Measurements from ENCODE around the gene CCT5.

The CCT5 gene

DNA sequence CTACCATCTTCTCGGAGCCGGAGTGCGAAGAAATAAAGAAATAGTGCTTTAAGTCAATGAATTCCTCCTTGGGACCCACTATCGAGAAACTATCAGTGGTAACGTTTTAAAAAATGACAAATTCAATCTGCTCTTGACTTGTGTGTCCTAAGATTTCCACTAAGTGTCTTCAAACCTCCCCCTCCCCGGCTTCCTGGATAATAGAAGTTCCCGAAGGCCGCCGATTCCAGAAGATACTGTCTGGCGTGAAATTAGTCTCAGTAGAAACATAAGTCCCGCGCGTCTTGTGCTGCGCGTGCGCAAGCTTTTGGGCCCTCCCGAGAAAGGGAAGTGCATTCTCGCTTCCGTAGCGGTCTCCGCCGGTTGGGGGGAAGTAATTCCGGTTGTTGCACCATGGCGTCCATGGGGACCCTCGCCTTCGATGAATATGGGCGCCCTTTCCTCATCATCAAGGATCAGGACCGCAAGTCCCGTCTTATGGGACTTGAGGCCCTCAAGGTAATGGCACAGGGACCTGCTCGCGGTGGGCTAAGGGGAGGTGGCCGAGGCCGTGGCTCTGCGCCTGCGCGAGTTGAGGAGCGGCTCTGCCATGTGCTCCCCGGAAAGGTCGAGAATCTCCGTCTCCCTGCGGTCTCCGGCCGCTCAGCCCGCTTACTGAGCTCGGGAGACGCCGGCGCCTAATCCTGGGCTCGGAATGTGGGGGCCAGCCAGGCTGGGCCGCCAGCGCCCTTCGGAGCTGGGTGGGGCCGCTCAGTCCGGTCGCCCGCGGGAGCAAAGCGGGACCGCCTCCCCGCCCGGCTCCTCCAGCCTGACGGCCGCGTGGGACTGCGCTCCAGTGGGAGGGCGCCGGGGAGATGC lies at the start of gene CCT5:
Gene CCT5, plus strand, starts transcription at position 333 of the 858 bp plus-strand sequence. Its CDS starts 61 bp downstream, at position 394.
- DNase-seq = peak; percentile 97

- DNase-seq = no peak
Observed at GRCh38 chr5:10201223-10201868, 48.7 kb upstream of the CCT5 start.

DNA sequence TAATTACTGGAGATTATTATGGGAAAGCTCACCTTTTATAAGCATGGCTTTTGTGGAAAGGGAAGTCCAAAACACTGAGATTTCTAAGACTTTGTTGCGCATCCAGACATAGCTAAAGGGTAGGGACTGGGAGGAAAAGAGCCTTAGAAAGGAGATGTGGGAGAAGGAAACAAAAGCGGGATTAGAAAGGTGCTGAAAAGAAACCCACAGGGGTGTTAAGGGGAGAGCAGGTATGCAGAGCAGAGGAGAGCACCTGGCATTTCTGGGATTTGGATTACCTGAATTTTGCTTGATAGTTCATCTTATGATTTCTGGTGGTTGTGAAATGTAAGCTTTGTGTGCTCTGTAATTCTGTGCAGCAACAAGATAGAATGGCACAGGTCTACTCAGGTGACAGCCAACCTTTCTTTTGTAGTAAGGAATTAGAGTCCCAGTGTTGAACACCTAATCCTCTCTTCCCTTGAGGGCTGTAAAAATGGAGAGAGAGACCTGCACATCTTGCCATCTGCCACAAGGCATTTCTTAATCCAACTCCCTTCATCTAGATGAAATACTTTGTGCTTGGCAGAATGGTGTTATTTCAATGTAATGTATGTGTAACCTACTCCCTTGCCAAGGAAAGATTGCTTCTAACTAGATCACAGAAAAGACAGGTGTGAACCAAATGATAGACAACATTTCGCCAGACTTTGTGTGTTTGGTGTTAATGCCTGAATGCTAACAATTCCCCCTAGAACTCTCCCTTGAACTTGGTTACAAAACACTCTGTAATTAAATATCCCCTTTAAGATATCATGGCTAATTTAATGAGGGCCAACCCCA lies 47.8 kb upstream of the CCT5 start:
- DNase-seq = no peak

DNA sequence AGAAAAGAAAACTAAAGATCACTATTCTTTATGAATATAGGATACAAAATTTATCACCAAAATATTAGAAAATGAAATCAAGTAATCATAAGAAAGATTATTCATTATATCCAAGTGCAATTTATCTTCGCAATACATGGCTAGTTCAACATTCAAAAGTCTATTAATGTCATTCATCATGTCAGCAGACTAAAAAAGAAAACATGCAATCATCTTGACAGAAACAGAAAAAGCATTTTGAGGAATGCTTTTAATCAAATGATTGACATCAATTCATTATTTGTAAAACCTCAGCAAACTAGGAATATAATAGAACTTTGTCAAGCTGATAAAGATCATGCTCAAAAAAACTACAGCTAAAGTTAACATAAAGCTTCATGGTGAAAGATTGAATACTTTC lies 41.1 kb upstream of the CCT5 start:
- no peak for DNase-seq

GRCh38 chr5:10213316-10213715 lies 36.8 kb upstream of the CCT5 start:
- DNase-seq = no peak

DNA sequence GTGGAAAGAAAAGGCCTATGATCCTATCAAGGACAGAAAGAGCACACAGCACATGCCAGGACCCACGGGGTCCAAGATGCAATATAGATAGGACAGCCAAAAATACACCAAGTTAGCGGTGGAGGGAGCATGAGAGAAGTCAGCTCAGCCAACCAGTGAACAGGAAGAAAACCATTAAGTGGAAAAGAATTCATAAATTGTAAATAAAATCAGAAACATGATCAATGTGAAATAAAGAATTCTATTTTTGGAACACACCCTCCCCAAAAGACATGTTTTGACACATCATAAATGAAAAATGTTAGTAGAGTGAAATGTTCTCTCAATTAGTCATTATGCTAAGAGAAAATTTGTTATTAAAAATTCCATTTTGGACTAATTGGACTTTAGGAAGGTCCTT lies 36.0 kb upstream of the CCT5 start:
- DNase-seq = no peak

DNA sequence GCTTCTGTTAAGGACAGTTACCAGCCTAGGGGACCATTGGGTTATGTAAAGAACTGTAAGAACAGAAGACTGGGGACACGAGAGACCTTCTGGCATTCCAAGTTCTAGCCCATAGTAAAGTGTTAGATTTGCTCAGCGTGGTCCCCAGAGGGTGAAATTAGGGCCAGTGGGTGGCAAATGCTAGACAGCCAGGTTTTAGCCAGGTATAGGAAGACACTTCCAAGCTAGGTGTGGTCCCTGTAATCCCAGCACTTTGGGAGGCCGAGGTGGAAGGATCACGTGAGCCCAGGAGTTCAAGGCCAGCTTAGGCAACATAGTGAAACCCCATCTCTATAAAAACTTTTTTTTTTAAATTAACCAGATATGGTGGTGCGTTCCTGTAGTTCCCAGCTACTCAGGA lies 34.7 kb upstream of the CCT5 start:
- no peak for DNase-seq

GRCh38 chr5:10216107-10216506 lies 34.0 kb upstream of the CCT5 start:
- no peak for DNase-seq

GRCh38 chr5:10218658-10219057 lies 31.4 kb upstream of the CCT5 start:
- DNase-seq = no peak

GRCh38 chr5:10219068-10219467 lies 31.0 kb upstream of the CCT5 start:
- no peak for DNase-seq

- DNase-seq = no peak
Observed at GRCh38 chr5:10220248-10220647, 29.8 kb upstream of the CCT5 start.

DNA sequence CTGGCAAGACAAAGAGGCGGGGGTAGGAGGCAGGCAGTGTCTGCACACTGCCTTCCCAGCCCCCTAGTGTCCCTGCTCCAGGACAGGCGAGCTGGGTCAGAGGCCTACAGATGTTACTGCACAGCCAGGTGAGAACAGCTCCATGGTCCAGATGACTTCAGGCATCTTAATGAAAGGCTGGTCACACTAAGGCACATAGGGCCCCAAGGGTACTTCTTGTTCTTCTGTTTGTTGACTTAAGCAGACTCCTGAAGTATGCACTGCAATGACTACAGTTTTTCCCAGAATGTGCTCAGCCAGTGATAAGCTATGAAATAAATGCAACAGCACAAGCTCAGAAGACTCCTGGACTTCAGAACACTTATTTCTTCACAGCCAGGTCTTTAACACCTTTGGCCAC lies 27.8 kb upstream of the CCT5 start:
- DNase-seq = no peak

DNA sequence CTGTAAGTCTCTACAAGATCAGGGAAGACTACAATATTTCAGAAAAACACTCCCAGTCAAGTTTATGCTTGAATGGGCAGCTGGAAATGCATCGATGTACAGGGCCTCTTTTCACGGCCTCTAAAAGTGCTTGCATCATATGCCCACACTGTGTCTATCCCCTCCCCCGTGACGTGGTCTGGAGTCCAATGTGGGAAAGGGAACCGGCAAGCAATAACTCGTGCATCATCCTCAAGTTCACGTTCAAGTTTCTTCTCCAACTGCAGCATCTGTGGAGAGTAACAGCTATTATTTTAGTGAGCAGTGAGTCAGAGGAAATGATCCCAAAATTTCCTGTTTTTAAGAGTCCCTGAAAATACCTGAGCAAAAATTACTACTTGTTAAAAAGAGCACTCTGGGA lies 22.7 kb upstream of the CCT5 start:
- DNase-seq = no peak

DNA sequence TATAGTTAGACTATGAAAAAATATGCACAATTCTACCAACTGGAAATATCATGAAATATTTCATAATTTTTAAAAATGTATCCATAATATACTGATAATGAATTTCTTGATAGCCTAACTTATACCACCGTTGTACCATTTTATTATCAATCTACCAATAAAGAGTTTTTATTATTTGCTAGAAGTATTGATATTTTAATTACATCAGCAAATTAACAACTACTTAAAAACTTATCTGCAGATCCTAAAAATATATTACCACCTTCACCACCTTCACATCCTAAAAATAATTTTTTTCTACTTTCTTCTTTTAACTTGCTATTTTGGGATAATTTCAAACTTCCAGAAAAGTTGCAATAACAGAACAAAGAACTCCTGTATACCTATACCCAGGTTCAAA lies 21.8 kb upstream of the CCT5 start:
- DNase-seq = no peak

- DNase-seq = no peak
Observed at GRCh38 chr5:10229306-10230048, 20.6 kb upstream of the CCT5 start.

GRCh38 chr5:10232386-10232785 lies 17.7 kb upstream of the CCT5 start:
- no peak for DNase-seq

DNA sequence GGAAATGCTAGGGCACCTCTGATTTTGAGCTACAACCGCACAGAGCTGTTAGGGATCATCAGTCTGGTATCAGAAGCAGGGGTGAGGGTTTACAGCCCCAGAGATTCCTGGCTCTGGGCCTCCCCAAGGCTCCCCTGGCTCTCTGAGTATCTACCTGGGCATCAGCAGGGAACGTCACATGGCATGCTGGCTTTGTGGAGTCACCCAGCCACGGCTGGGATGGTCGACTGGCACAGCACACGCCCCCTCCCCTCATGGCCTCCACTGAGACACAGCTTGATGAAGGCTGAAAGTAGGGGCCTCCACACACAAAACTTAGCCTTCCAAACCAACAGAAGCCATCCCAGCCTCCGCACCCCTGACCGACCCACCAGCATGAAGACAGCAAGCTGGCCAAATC lies 17.1 kb upstream of the CCT5 start:
- DNase-seq = no peak

DNA sequence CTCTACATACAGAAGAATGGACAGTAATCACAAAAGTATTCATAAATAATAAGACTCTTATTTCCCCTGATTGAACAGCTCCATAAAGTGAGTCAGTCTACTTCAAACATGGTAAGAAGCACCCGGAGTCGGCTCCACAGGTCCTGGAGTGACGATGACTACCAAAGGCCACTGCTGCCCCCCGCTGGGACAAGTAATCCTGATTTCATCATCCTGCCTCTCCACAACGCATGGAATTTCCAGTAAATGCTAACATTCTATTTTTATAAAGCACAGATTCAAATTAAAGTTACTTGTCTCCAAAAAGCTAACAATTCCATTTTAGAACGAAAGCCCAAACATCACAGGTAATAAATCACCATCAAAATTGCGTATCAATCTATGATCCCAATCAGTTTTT lies 16.6 kb upstream of the CCT5 start:
- DNase-seq = no peak

DNA sequence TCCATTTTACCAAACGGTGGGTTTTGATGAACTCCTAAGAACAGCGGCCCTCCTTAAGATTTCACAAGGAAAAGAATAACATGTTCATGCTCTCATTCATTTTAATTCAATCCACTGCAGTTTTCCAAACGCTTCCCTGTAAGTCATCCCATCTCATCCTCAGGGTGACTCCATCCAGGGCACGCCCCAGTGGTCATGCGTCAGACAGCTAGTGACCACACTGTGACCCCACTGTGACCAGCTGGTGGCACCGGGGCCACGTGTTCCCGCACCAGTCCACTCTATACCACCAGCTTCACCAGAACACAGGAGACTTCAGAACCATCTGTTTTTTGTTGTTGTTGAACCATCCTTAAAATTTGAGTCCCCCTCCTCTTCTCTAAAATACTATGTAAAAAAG lies 14.7 kb upstream of the CCT5 start:
- no peak for DNase-seq

DNA sequence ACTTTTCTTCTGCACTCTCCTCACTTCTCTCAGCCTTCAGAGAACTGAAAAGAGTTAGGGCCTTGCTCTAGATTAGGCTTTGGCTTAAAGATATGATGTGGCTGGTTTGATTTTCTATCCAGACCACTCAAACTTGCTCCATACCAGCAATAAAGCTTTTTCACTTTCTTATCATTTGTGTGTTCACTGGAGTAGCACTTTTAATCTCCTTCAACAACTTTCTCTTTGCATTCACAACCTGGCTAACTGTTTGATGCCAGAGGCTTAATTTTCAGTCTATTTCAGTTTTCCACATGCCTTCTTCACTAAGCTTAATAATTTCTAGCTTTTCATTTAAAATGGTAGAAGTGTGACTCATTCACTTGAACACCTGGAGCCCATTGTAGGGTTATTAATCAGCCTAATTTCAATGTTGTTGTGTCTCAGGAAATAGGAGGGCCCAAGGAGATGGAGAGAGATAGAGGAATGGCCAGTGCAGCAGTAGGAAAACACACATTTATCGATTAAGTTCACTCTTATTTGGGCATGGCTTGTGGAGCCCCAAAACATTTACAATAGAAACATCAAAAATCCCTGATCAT lies 6.3 kb upstream of the CCT5 start:
- DNase-seq = no peak

GRCh38 chr5:10244342-10244944 lies 5.6 kb upstream of the CCT5 start:
- no peak for DNase-seq

DNA sequence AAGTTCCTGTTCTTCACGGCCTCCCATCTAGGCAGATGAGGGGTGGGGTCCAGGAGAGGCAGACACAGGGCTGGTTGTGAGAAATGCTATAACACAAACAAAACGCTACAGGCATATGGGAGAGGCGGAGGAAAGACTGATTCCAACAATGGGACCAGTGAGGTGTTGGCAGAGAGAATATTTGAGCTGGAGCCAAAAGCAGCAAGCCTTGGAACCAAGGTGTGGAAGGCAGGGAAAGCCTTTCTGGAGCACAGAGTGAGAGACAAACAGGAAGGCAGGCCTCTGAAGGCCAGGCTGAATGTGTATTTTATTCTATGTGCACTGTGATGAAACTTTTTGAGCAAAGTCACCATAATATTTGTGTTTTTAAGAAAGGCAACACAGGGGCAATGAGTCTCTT lies 3.3 kb upstream of the CCT5 start:
- DNase-seq = no peak

All from CD4-positive, alpha-beta T cell treated with Interleukin-4 for 4 hours (primary cell).